Upper lobe of left lung (tissue), 6 donors: ENCODE results near the gene CLEC16A. TPM values are rescaled to one million over a fixed set of nuclear protein-coding genes. Genes with fewer than 3 reads are reported as not detected.

Experiments used
- ATAC-seq, 2 donors: fragments of 200-7000 bp; cut with Tn5 transposase; one replicate each; pipeline ENCODE4 v1.9.1; 2022; ENCODE audit warnings: mild to moderate bottlenecking in 2 of 2, moderate library complexity in 2 of 2; ENCODE audit not compliant: low FRiP score in 2 of 2
- DNase-seq, 2 donors: peaks; one replicate each; pipeline ENCODE4 v3.0.0-alpha.2; 2019 to 2020
- H3K27ac ChIP-seq, 4 donors: fragments of 200-600 bp; sonication (generic); one replicate each; pipeline ENCODE4 v1.5.1; 2016 to 2019
- H3K27me3 ChIP-seq, 4 donors: fragments of 200-600 bp; sonication (generic); one replicate each; pipeline ENCODE4 v1.5.1; 2017 to 2019
- H3K36me3 ChIP-seq, 4 donors: fragments of 200-600 bp; sonication (generic); one replicate each; pipeline ENCODE4 v1.5.1; 2016 to 2019
- H3K4me1 ChIP-seq, 4 donors: fragments of 200-600 bp; sonication (generic); one replicate each; pipeline ENCODE4 v1.5.1; 2018 to 2019
- H3K4me3 ChIP-seq, 4 donors: fragments of 200-600 bp; sonication (generic); one replicate each; pipeline ENCODE4 v1.5.1; 2017 to 2019; ENCODE audit warnings: mild to moderate bottlenecking in 2 of 4, moderate library complexity in 1 of 4
- H3K9me3 ChIP-seq, 4 donors: fragments of 200-600 bp; sonication (generic); one replicate each; pipeline ENCODE4 v1.5.1; 2018 to 2019
- EP300 ChIP-seq, 4 donors: sonication (generic); formaldehyde crosslinking; IDR thresholded peaks; one replicate each; pipeline ENCODE4 v1.5.1; 2017; ENCODE audit warnings: antibody characterized with exemption in 4 of 4, control low read depth in 2 of 4
- POLR2A ChIP-seq, 4 donors: fragments of 450-650 bp; IDR thresholded peaks; one replicate each; pipeline ENCODE4 v1.5.1; 2016 to 2017; ENCODE audit warnings: antibody characterized with exemption in 4 of 4, mild to moderate bottlenecking in 2 of 4
- POLR2AphosphoS5 ChIP-seq, 2 donors: sonication (generic); formaldehyde crosslinking; IDR thresholded peaks; one replicate each; pipeline ENCODE4 v1.5.1; 2017; ENCODE audit warnings: antibody characterized with exemption in 2 of 2
- WGBS, 2 donors: methylation state at CpG; one replicate each; pipeline ENCODE4 v1.1.5; 2017 to 2018; 5-methylcytosine and 5-hydroxymethylcytosine counted together
- total RNA-seq, 6 donors: library from RNA; depleted of rRNA in 4 of 6; stranded (reverse); fragments of >200 nt in 4 of 6; gene quantifications; one replicate each; pipeline versions ENCODE4 v1.1.0 to v1.2.1, GENCODE V29; 2016 to 2021
- TF ChIP-seq, protein P1 (sequence below), 6 experiments: fragments of 450-650 bp in 4 of 6; fragments of 200-600 bp in 2 of 6; sonication (generic) in 2 of 6; IDR thresholded peaks; one replicate each; pipeline ENCODE4 v1.5.1; 2016 to 2019; ENCODE audit warnings: antibody characterized with exemption in 6 of 6
- donor health status: DM: no; HTN: no; CAD: no; lungs with moderate emphysema.
- donor health status: DM: no; HTN: yes; CAD: no; lungs with severe emphysema.

The CLEC16A gene
- total RNA-seq, 6 donors from 2014 or later, result 33.3 to 85.9 (median 46.4) TPM

DNA sequence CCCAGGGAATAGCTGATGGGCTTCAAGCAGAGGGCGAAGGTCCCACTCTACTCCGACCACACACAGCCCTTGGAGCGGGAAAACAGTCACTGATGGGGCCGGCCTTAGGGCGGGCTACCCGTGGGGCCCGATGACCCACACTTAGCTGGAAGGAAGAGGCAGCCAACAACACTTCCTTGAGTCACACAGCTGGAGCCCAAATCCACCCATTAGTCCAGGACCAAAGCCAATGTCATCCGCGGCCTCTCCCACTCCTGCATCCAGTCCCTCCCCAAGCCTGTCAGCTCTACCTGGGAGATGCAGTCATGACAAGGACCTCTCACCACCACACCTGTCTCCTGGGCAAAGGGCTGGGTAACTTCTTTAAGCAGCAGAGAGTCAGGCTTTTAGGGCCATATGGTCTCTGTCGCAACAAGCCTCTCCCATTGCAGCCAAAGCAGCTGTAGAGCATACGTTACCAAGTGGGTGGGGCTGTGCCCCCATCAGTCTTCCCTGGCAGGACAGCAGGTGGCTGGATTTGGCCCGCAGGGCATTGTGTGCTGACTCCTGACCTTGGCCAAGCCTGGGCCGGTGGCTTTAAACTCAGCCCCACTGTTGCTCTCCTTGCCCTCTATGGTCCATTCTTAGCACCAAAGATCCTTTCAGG is 200.9 kb downstream of the CLEC16A start:
- H3K4me3 ChIP-seq, result no peak overlapping the region
- no peaks in the 10 kb centered on the region for H3K36me3 ChIP-seq
- no peaks in the 10 kb centered on the region for H3K9me3 ChIP-seq
- H3K27ac ChIP-seq, result no peak overlapping the region
- ATAC-seq, result peak in 1 of 2 donors; percentile 81
- WGBS, 2 donors, result 75 to 80% methylated on average over 5 to 13 of the region's 13 CpGs
- H3K4me1 ChIP-seq, result peaks cover 0 to 3% (median under 1%) of the 10 kb centered on the region in 4 donors
- TF ChIP-seq, protein P1, sequence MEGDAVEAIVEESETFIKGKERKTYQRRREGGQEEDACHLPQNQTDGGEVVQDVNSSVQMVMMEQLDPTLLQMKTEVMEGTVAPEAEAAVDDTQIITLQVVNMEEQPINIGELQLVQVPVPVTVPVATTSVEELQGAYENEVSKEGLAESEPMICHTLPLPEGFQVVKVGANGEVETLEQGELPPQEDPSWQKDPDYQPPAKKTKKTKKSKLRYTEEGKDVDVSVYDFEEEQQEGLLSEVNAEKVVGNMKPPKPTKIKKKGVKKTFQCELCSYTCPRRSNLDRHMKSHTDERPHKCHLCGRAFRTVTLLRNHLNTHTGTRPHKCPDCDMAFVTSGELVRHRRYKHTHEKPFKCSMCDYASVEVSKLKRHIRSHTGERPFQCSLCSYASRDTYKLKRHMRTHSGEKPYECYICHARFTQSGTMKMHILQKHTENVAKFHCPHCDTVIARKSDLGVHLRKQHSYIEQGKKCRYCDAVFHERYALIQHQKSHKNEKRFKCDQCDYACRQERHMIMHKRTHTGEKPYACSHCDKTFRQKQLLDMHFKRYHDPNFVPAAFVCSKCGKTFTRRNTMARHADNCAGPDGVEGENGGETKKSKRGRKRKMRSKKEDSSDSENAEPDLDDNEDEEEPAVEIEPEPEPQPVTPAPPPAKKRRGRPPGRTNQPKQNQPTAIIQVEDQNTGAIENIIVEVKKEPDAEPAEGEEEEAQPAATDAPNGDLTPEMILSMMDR (IDR thresholded peaks at IDR 0.05), result no peak
- no peak for TF ChIP-seq POLR2A (IDR thresholded peaks at IDR 0.05)
- no peak for TF ChIP-seq POLR2AphosphoS5 (IDR thresholded peaks at IDR 0.05)
- TF ChIP-seq EP300 (IDR thresholded peaks at IDR 0.05), result no peak
- DNase-seq, result no peak
- H3K27me3 ChIP-seq, result no peaks in the 10 kb centered on the region

DNA sequence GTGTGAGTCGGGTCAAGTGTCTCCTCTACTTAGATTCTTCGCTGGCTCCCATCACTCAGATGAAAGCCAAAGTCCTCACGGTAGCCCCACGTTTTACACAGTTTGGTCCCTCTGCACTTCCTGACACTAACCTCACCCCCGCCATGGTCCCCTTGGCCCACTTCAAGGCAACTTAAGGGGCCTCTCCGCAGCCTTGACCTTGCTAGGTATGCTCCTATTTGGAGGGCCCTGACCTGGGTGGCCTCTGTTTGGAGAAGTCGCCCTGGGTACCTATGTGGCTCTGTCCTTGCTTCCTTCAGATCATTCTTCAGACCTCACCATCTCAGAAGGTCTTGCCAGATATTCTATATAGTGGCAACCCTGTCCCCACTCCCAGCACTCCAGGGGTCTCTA is 201.5 kb downstream of the CLEC16A start:
- WGBS, 2 donors, result 93 to 94% methylated on average over 7 of the region's 7 CpGs
- H3K36me3 ChIP-seq, result no peaks in the 10 kb centered on the region
- no peak for ATAC-seq

DNA sequence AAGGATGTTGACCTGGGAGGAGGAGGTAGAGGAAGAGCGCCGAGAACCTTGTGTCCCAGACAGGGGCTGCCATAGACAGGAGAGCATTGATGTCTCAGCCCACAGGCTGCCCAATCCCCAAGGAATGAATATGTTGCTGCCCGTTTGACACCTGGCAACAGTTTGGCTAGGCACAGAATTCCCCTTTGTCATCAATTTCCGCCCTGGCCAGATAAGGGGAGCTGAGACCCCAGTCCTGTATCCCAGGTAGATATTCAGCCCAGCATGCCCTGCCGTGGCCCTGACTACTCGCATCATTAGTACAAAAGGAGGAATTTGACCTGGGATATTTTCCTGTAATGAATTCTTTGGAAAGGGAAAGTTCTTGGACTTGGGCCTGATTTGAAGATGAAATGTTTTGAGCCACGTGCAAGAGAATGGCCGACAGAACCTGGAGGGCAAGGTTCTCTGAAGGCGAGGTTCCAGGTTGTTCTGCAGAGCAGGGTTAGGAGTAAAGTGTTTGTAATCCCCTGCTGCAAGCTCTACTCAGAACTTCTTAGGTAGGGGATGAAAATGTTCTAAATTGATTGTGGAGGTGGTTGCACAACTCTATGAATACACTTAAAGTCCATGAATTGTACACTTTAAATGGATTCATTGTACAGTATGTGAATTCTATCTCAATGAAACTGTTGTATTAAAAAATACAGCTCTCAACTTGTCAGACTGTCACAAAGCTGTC is 202.8 kb downstream of the CLEC16A start:
- Histone ChIP-seq H3K36me3 (no peaks in the 10 kb centered on the region), H3K9me3 (no peaks in the 10 kb centered on the region), H3K4me3 (no peak overlapping the region), H3K27ac (peak overlapping the region in 1 of 4 donors; percentile 41), H3K4me1 (peaks cover 0 to 3% (median 1%) of the 10 kb centered on the region in 4 donors), H3K27me3 (no peaks in the 10 kb centered on the region)
- WGBS, 2 donors, result 87 to 90% methylated on average over 9 of the region's 9 CpGs
- ATAC-seq (no peak), DNase-seq (no peak)
- no peak for TF ChIP-seq EP300 (IDR thresholded peaks at IDR 0.05)
- no peak for TF ChIP-seq POLR2AphosphoS5 (IDR thresholded peaks at IDR 0.05)
- TF ChIP-seq, protein P1 (IDR thresholded peaks at IDR 0.05), result no peak
- TF ChIP-seq POLR2A (IDR thresholded peaks at IDR 0.05), result no peak

More for the DNA sequence above, 201.5 kb downstream of the CLEC16A start:
- no peaks in the 10 kb centered on the region for H3K27me3 ChIP-seq
- no peak for DNase-seq
- H3K4me1 ChIP-seq, result no peaks in the 10 kb centered on the region
- TF ChIP-seq POLR2A (IDR thresholded peaks at IDR 0.05) (no peak), EP300 (IDR thresholded peaks at IDR 0.05) (no peak), POLR2AphosphoS5 (IDR thresholded peaks at IDR 0.05) (no peak)
- TF ChIP-seq, protein P1 (IDR thresholded peaks at IDR 0.05), result no peak
- H3K4me3 ChIP-seq, result no peak overlapping the region
- no peaks in the 10 kb centered on the region for H3K9me3 ChIP-seq
- H3K27ac ChIP-seq, result no peak overlapping the region

DNA sequence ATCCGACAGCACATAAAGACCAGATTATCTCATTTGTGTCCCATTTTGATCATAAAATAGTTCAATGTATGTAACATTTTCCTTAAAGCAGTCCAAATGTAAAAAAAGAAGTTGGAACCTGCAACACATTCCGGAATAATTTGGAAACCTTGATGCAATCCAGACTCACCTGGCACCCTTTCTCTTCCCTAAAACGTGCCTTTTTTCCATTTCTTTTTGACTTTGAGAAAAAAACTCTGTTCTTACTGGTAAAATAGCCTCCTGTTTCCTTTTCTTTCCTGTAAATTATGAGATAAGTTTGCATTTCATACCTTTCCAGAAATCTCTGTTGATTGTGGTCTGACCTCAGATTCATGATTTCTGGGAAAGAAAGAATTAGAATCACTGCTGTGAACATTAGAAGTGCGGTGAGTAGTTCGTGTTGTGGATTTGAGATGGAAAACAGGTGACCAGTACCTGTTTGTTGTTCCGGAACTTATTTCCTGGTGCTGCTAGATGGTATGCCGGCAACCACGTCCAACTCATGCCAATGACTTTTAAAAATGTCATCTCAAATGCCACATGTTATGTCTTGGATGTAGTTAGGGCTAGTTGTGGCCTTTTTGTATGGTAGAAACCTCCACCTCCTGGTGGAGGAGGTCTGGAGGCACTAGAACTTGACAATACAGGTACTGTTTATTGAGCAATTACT is 203.5 kb downstream of the CLEC16A start:
- no peak for TF ChIP-seq POLR2AphosphoS5 (IDR thresholded peaks at IDR 0.05)
- TF ChIP-seq, protein P1 (IDR thresholded peaks at IDR 0.05), result peak in 1 of 6 experiments; percentile 8
- peaks cover 1 to 10% (median 4%) of the 10 kb centered on the region in 4 donors for H3K4me1 ChIP-seq
- ATAC-seq (no peak), DNase-seq (no peak)
- no peak overlapping the region for H3K27ac ChIP-seq
- no peaks in the 10 kb centered on the region for H3K27me3 ChIP-seq
- no peak overlapping the region for H3K4me3 ChIP-seq
- no peaks in the 10 kb centered on the region for H3K9me3 ChIP-seq
- 83 to 85% methylated on average over 8 of the region's 8 CpGs for WGBS, 2 donors
- no peaks in the 10 kb centered on the region for H3K36me3 ChIP-seq
